BE2C (cell line): ENCODE results near the gene PLXDC2.

Source experiments
- DNase-seq: peaks from one replicate; pipeline ENCODE4 v3.0.0-alpha.2; 2020
- H3K27me3 ChIP-seq: fragments of 250-450 bp; sonication (Bioruptor Pico); 2 replicates; pipeline ENCODE4 v1.5.1; 2020; ENCODE audit warnings: mild to moderate bottlenecking
- H3K36me3 ChIP-seq: fragments of 250-450 bp; sonication (Bioruptor Pico); 2 replicates; pipeline ENCODE4 v1.5.1; 2020; ENCODE audit warnings: mild to moderate bottlenecking
- H3K4me1 ChIP-seq: fragments of 250-450 bp; sonication (Bioruptor Pico); 2 replicates; pipeline ENCODE4 v1.5.1; 2020
- H3K4me3 ChIP-seq: 2 replicates; pipeline ENCODE4 v1.5.1; 2011; ENCODE audit warnings: low read depth, low read length
- H3K9me3 ChIP-seq: fragments of 250-450 bp; sonication (Bioruptor Pico); 2 replicates; pipeline ENCODE4 v1.5.1; 2020
- CTCF ChIP-seq: IDR thresholded peaks from 2 replicates; pipeline ENCODE4 v1.5.1; 2012; ENCODE audit warnings: mild to moderate bottlenecking, low read depth, low read length

The PLXDC2 gene

GRCh38 chr10:19936289-19936688 lies 120.1 kb downstream of the PLXDC2 start:
- H3K4me3 ChIP-seq: no peak overlapping the region
- no peaks in the 10 kb centered on the region for H3K27me3 ChIP-seq
- 0 out of 2 replicates have a peak, but pooled peaks cover 3% of the 10 kb centered on the region for H3K4me1 ChIP-seq
- no peak for TF ChIP-seq CTCF
- H3K9me3 ChIP-seq: no peaks in the 10 kb centered on the region
- no peak for DNase-seq
- no peaks in the 10 kb centered on the region for H3K36me3 ChIP-seq

- no peaks in the 10 kb centered on the region for H3K9me3 ChIP-seq
- no peak overlapping the region for H3K4me3 ChIP-seq
- H3K4me1 ChIP-seq: 0 out of 2 replicates have a peak, but pooled peaks cover 3% of the 10 kb centered on the region
- no peaks in the 10 kb centered on the region for H3K27me3 ChIP-seq
- no peaks in the 10 kb centered on the region for H3K36me3 ChIP-seq
- no peak for TF ChIP-seq CTCF
- no peak for DNase-seq
These were observed 121.8 kb downstream of the PLXDC2 start for GRCh38 chr10:19937989-19938388.

GRCh38 chr10:19941206-19941880 lies 125.1 kb downstream of the PLXDC2 start:
- Histone ChIP-seq H3K27me3 (no peaks in the 10 kb centered on the region), H3K4me1 (no peaks in the 10 kb centered on the region), H3K4me3 (no peak overlapping the region), H3K36me3 (no peaks in the 10 kb centered on the region), H3K9me3 (no peaks in the 10 kb centered on the region)
- DNase-seq: no peak
- no peak for TF ChIP-seq CTCF

GRCh38 chr10:19944911-19945663 lies 128.9 kb downstream of the PLXDC2 start:
- no peak for TF ChIP-seq CTCF
- H3K36me3 ChIP-seq: no peaks in the 10 kb centered on the region
- DNase-seq: no peak

GRCh38 chr10:19946245-19946644 lies 130.0 kb downstream of the PLXDC2 start:
- H3K27me3 ChIP-seq: no peaks in the 10 kb centered on the region
- H3K4me1 ChIP-seq: no peaks in the 10 kb centered on the region
- no peaks in the 10 kb centered on the region for H3K36me3 ChIP-seq
- no peak overlapping the region for H3K4me3 ChIP-seq
- no peaks in the 10 kb centered on the region for H3K9me3 ChIP-seq
- no peak for TF ChIP-seq CTCF
- no peak for DNase-seq

More at GRCh38 chr10:19944911-19945663, 128.9 kb downstream of the PLXDC2 start:
- Histone ChIP-seq H3K27me3 (no peaks in the 10 kb centered on the region), H3K9me3 (no peaks in the 10 kb centered on the region), H3K4me1 (no peaks in the 10 kb centered on the region), H3K4me3 (no peak overlapping the region)

- Histone ChIP-seq H3K4me1 (no peaks in the 10 kb centered on the region), H3K4me3 (no peak overlapping the region), H3K27me3 (no peaks in the 10 kb centered on the region), H3K9me3 (no peaks in the 10 kb centered on the region), H3K36me3 (no peaks in the 10 kb centered on the region)
- no peak for DNase-seq
- TF ChIP-seq CTCF: no peak
These were observed 130.6 kb downstream of the PLXDC2 start for GRCh38 chr10:19946791-19947190.
